Mesenchymal stem cell (in vitro differentiated cells and primary cell): Measurements from ENCODE around the gene RELT.
A peak's percentile ranks its signal among the peaks of the same experiment; 100 is the strongest.

ENCODE experiments used
- DNase-seq: peaks from one replicate; pipeline ENCODE4 v3.0.0-alpha.2; 2013
- H2AFZ ChIP-seq: one replicate; pipeline ENCODE4 v1.6.1; 2013; ENCODE audit warnings: low read depth, mild to moderate bottlenecking, control low read depth, inconsistent platforms, low read length, moderate library complexity
- H2AK5ac ChIP-seq: 2 replicates; pipeline ENCODE4 v1.6.1; 2013; ENCODE audit warnings: low read length, moderate library complexity, mild to moderate bottlenecking, inconsistent platforms; ENCODE audit not compliant: severe bottlenecking
- H2BK120ac ChIP-seq: one replicate; pipeline ENCODE4 v1.6.1; 2013; ENCODE audit warnings: low read depth, mild to moderate bottlenecking, inconsistent platforms, low read length, moderate library complexity
- H2BK12ac ChIP-seq, 2 experiments: one replicate each; pipeline ENCODE4 v1.6.1; 2013; ENCODE audit warnings: inconsistent platforms in 2 of 2, low read length in 2 of 2, mild to moderate bottlenecking in 2 of 2, moderate library complexity in 2 of 2, control low read depth in 1 of 2
- H2BK15ac ChIP-seq: one replicate; pipeline ENCODE4 v1.6.1; 2013; ENCODE audit warnings: mild to moderate bottlenecking, low read depth, inconsistent platforms; ENCODE audit not compliant: poor library complexity, severe bottlenecking
- H2BK5ac ChIP-seq: 2 replicates; pipeline ENCODE4 v1.6.1; 2013; ENCODE audit warnings: low read depth, mild to moderate bottlenecking, low read length, control low read depth, inconsistent platforms; ENCODE audit not compliant: poor library complexity, severe bottlenecking
- H3K14ac ChIP-seq, 2 experiments: one replicate each; pipeline ENCODE4 v1.6.1; 2013; ENCODE audit warnings: inconsistent platforms in 2 of 2, low read length in 2 of 2, control low read depth in 1 of 2, mild to moderate bottlenecking in 1 of 2, moderate library complexity in 1 of 2
- H3K18ac ChIP-seq, 2 experiments: one replicate each; pipeline ENCODE4 v1.6.1; 2013; ENCODE audit warnings: inconsistent platforms in 2 of 2, low read length in 2 of 2, control low read depth in 1 of 2, low read depth in 1 of 2, mild to moderate bottlenecking in 1 of 2
- H3K23ac ChIP-seq, 2 experiments: one replicate each; pipeline ENCODE4 v1.6.1; 2013; ENCODE audit warnings: inconsistent platforms in 2 of 2, low read length in 2 of 2, mild to moderate bottlenecking in 2 of 2, moderate library complexity in 2 of 2, control low read depth in 1 of 2
- H3K27ac ChIP-seq: 2 replicates; pipeline ENCODE4 v1.5.1; 2013; ENCODE audit warnings: mild to moderate bottlenecking, moderate library complexity, low read length, control low read depth, inconsistent platforms; ENCODE audit not compliant: poor library complexity, severe bottlenecking
- H3K27me3 ChIP-seq, 2 experiments: 2 replicates each; pipeline versions ENCODE4 v1.6.1 to v1.7.0; 2013; ENCODE audit warnings: low read length in 2 of 2, mild to moderate bottlenecking in 2 of 2, moderate library complexity in 2 of 2, control low read depth in 1 of 2, inconsistent platforms in 1 of 2; ENCODE audit not compliant: control insufficient read depth in 1 of 2, insufficient read depth in 1 of 2
- H3K36me3 ChIP-seq, 2 experiments: 2 replicates each; pipeline versions ENCODE4 v1.6.1 to v1.7.0; 2013; ENCODE audit warnings: low read length in 2 of 2, control low read depth in 1 of 2, inconsistent platforms in 1 of 2, low read depth in 1 of 2, mild to moderate bottlenecking in 1 of 2; ENCODE audit not compliant: insufficient read depth in 2 of 2, control insufficient read depth in 1 of 2
- H3K4ac ChIP-seq, 2 experiments: one replicate each; pipeline ENCODE4 v1.6.1; 2013; ENCODE audit warnings: inconsistent platforms in 2 of 2, low read length in 2 of 2, mild to moderate bottlenecking in 2 of 2, moderate library complexity in 2 of 2, control low read depth in 1 of 2, low read depth in 1 of 2
- H3K4me1 ChIP-seq: 2 replicates; pipeline ENCODE4 v1.6.1; 2013; ENCODE audit warnings: low read depth, low read length, control low read depth; ENCODE audit not compliant: control insufficient read depth, insufficient read depth
- H3K4me2 ChIP-seq: 2 replicates; pipeline ENCODE4 v1.6.1; 2013; ENCODE audit warnings: low read length, mild to moderate bottlenecking, inconsistent platforms; ENCODE audit not compliant: poor library complexity, severe bottlenecking
- H3K4me3 ChIP-seq, 2 experiments: 2 replicates each; pipeline versions ENCODE4 v1.5.1 to v1.7.0; 2013; ENCODE audit warnings: low read length in 2 of 2, mild to moderate bottlenecking in 2 of 2, control low read depth in 1 of 2, low read depth in 1 of 2; ENCODE audit not compliant: insufficient read depth in 1 of 2
- H3K79me1 ChIP-seq: replicated peaks from 2 replicates; pipeline ENCODE4 v1.6.1; 2013; ENCODE audit warnings: mild to moderate bottlenecking, control low read depth, low read length, inconsistent platforms; ENCODE audit not compliant: poor library complexity, severe bottlenecking
- H3K9ac ChIP-seq: 2 replicates; pipeline ENCODE4 v1.7.0; 2013; ENCODE audit warnings: mild to moderate bottlenecking, low read length, moderate library complexity
- H3K9me3 ChIP-seq: 2 replicates; pipeline ENCODE4 v1.7.0; 2013; ENCODE audit warnings: mild to moderate bottlenecking, low read length; ENCODE audit not compliant: control insufficient read depth
- H4K8ac ChIP-seq: one replicate; pipeline ENCODE4 v1.6.1; 2013; ENCODE audit warnings: inconsistent platforms, mild to moderate bottlenecking, low read length, moderate library complexity
- H4K91ac ChIP-seq: one replicate; pipeline ENCODE4 v1.6.1; 2013; ENCODE audit warnings: mild to moderate bottlenecking, low read length, inconsistent platforms
- WGBS: methylation state at CpG from one replicate; pipeline ENCODE4 v1.1.7; 2013; ENCODE audit warnings: mixed read lengths; 5-methylcytosine and 5-hydroxymethylcytosine counted together

RELT gene

GRCh38 chr11:73420136-73420535 is 43.9 kb downstream of the RELT start:
- peaks cover 4 to 14% of the 10 kb centered on the region in 2 experiments for H3K36me3 ChIP-seq
- no peak overlapping the region for H2AFZ ChIP-seq
- no peak overlapping the region for H3K4me2 ChIP-seq
- H3K4ac ChIP-seq, result no peak overlapping the region
- no peak overlapping the region for H3K27ac ChIP-seq
- no peak overlapping the region for H2BK5ac ChIP-seq
- DNase-seq, result no peak
- no peaks in the 10 kb centered on the region for H3K27me3 ChIP-seq
- H2BK120ac ChIP-seq, result no peak overlapping the region
- H3K9me3 ChIP-seq, result no peaks in the 10 kb centered on the region
- peaks cover 9% of the 10 kb centered on the region for H3K79me1 ChIP-seq
- H3K18ac ChIP-seq, result no peak overlapping the region
- H3K4me1 ChIP-seq, result no peaks in the 10 kb centered on the region
- H4K91ac ChIP-seq, result no peak overlapping the region
- H2AK5ac ChIP-seq, result no peak overlapping the region
- H2BK12ac ChIP-seq, result no peak overlapping the region
- no peak overlapping the region for H4K8ac ChIP-seq
- no peak overlapping the region for H3K23ac ChIP-seq
- H3K9ac ChIP-seq, result no peak overlapping the region
- no peak overlapping the region for H2BK15ac ChIP-seq
- no peak overlapping the region for H3K4me3 ChIP-seq
- no peak overlapping the region for H3K14ac ChIP-seq

- Histone ChIP-seq H4K8ac (no peak overlapping the region), H3K9me3 (no peaks in the 10 kb centered on the region), H3K4ac (no peak overlapping the region), H3K4me3 (no peak overlapping the region), H2AK5ac (no peak overlapping the region), H3K14ac (no peak overlapping the region), H3K27ac (no peak overlapping the region), H2BK15ac (no peak overlapping the region), H3K9ac (no peak overlapping the region), H2BK120ac (no peak overlapping the region), H3K18ac (no peak overlapping the region), H2BK12ac (peak overlapping the region in 1 of 2 experiments; percentile 13), H3K79me1 (peaks cover 14% of the 10 kb centered on the region), H2AFZ (no peak overlapping the region), H3K27me3 (no peaks in the 10 kb centered on the region), H3K4me1 (peaks cover 2% of the 10 kb centered on the region), H3K4me2 (no peak overlapping the region), H2BK5ac (no peak overlapping the region), H4K91ac (no peak overlapping the region), H3K36me3 (peaks cover 6 to 13% of the 10 kb centered on the region in 2 experiments), H3K23ac (no peak overlapping the region)
- no peak for DNase-seq
- WGBS, result 98% methylated on average over 4 of the region's 4 CpGs
Observed at GRCh38 chr11:73422886-73423285, 46.7 kb downstream of the RELT start.

- WGBS, result 97% methylated on average over 2 of the region's 3 CpGs
- Histone ChIP-seq H3K14ac (no peak overlapping the region), H2BK5ac (no peak overlapping the region), H3K27ac (no peak overlapping the region), H3K9me3 (no peaks in the 10 kb centered on the region), H4K91ac (no peak overlapping the region), H3K79me1 (peaks cover 14% of the 10 kb centered on the region), H2AFZ (no peak overlapping the region), H2BK12ac (no peak overlapping the region), H3K27me3 (no peaks in the 10 kb centered on the region), H2BK15ac (no peak overlapping the region), H3K4me3 (no peak overlapping the region), H2BK120ac (no peak overlapping the region), H3K23ac (no peak overlapping the region), H3K18ac (no peak overlapping the region), H3K4ac (no peak overlapping the region), H3K4me2 (no peak overlapping the region), H3K36me3 (peaks cover 6% of the 10 kb centered on the region in 2 experiments), H2AK5ac (no peak overlapping the region), H4K8ac (no peak overlapping the region), H3K9ac (no peak overlapping the region), H3K4me1 (peaks cover 2% of the 10 kb centered on the region)
- no peak for DNase-seq
Observed at GRCh38 chr11:73423506-73423905, 47.3 kb downstream of the RELT start.

- no peak overlapping the region for H2BK120ac ChIP-seq
- no peak overlapping the region for H2AK5ac ChIP-seq
- H3K36me3 ChIP-seq, result peaks cover 0 to 2% of the 10 kb centered on the region in 2 experiments
- DNase-seq, result peak; percentile 50
- no peak overlapping the region for H2BK15ac ChIP-seq
- H2BK12ac ChIP-seq, result peak overlapping the region in 1 of 2 experiments; percentile 49
- 88% methylated on average over 1 of the region's 1 CpG for WGBS
- H3K14ac ChIP-seq, result no peak overlapping the region
- H3K23ac ChIP-seq, result no peak overlapping the region
- no peaks in the 10 kb centered on the region for H3K9me3 ChIP-seq
- no peak overlapping the region for H3K9ac ChIP-seq
- H4K91ac ChIP-seq, result no peak overlapping the region
- no peak overlapping the region for H4K8ac ChIP-seq
- H3K4me2 ChIP-seq, result no peak overlapping the region
- H3K27ac ChIP-seq, result no peak overlapping the region
- H2BK5ac ChIP-seq, result no peak overlapping the region
- H3K4me1 ChIP-seq, result peaks cover 2% of the 10 kb centered on the region
- no peak overlapping the region for H2AFZ ChIP-seq
- no peak overlapping the region for H3K18ac ChIP-seq
- no peaks in the 10 kb centered on the region for H3K27me3 ChIP-seq
- H3K4ac ChIP-seq, result no peak overlapping the region
- H3K79me1 ChIP-seq, result peaks cover 10% of the 10 kb centered on the region
- H3K4me3 ChIP-seq, result no peak overlapping the region
Observed at GRCh38 chr11:73425108-73425507, 48.9 kb downstream of the RELT start.
